SK-N-SH (cell line): ENCODE measurements around the gene PFKM. TPM values are rescaled to one million over a fixed set of nuclear protein-coding genes. Genes with fewer than 3 reads are reported as not detected.

Experiments used
- CTCF ChIA-PET: fragments of 300-600, 350-600 bp; formaldehyde crosslinking; extraction: SDS; loops from one replicate; lab custom pipeline; 2021; lab: Yijun Ruan, JAX
- POLR2A ChIA-PET: fragments of 350-600 bp; sonication (Branson Sonifier 250); formaldehyde crosslinking; extraction: SDS; loops from one replicate; lab custom pipeline; 2020; ENCODE audit warnings: antibody characterized with exemption, inconsistent platforms; lab: Yijun Ruan, JAX
- DNase-seq: peaks from one replicate; pipeline ENCODE4 v3.0.0; 2012
- H2AFZ ChIP-seq: fragments of 200-600 bp; sonication (generic); 2 replicates; pipeline ENCODE4 v1.8.1; 2016; ENCODE audit warnings: antibody characterized with exemption, mild to moderate bottlenecking, low read depth
- H3F3A ChIP-seq: fragments of 200-600 bp; sonication (generic); replicated peaks from 2 replicates; pipeline ENCODE3; 2016; ENCODE audit warnings: antibody characterized with exemption, mild to moderate bottlenecking; ENCODE audit not compliant: insufficient read depth
- H3K27ac ChIP-seq, 2 experiments: fragments of 200-500 bp in 1 of 2; fragments of 200-600 bp in 1 of 2; sonication (Bioruptor generic) in 1 of 2; sonication (generic), shearing (Covaris generic) in 1 of 2; 2 replicates each; pipeline versions ENCODE4 v1.5.1 to v1.6.1; 2014 to 2016; ENCODE audit warnings: low read depth in 2 of 2, inconsistent platforms in 1 of 2, low read length in 1 of 2, mild to moderate bottlenecking in 1 of 2, mixed read lengths in 1 of 2
- H3K27me3 ChIP-seq: fragments of 200-600 bp; sonication (generic), shearing (Covaris generic); 2 replicates; pipeline ENCODE4 v1.6.1; 2016; ENCODE audit warnings: mixed run types; ENCODE audit not compliant: insufficient read depth
- H3K36me3 ChIP-seq, 2 experiments: fragments of 200-500 bp in 1 of 2; fragments of 200-600 bp in 1 of 2; sonication (Bioruptor generic) in 1 of 2; sonication (generic) in 1 of 2; replicated peaks in 1 of 2; 2 replicates each; pipeline versions ENCODE3 to v1.5.1; 2014 to 2016; ENCODE audit warnings: low read length in 1 of 2, mild to moderate bottlenecking in 1 of 2; ENCODE audit not compliant: insufficient read depth in 2 of 2, control insufficient read depth in 1 of 2
- H3K4me1 ChIP-seq, 2 experiments: fragments of 200-500 bp in 1 of 2; fragments of 200-600 bp in 1 of 2; sonication (Bioruptor generic) in 1 of 2; sonication (generic), shearing (Covaris generic) in 1 of 2; 2 replicates each; pipeline versions ENCODE4 v1.5.1 to v1.6.1; 2014 to 2016; ENCODE audit warnings: low read depth in 1 of 2, low read length in 1 of 2, mixed run types in 1 of 2; ENCODE audit not compliant: insufficient read depth in 2 of 2, control insufficient read depth in 1 of 2
- H3K4me2 ChIP-seq: fragments of 200-600 bp; sonication (generic), shearing (Covaris generic); 2 replicates; pipeline ENCODE4 v1.6.1; 2017; ENCODE audit warnings: mixed run types
- H3K4me3 ChIP-seq, 2 experiments: fragments of 200-500 bp in 1 of 2; fragments of 200-600 bp in 1 of 2; sonication (Bioruptor generic) in 1 of 2; sonication (generic), shearing (Covaris generic) in 1 of 2; 2 replicates each; pipeline versions ENCODE4 v1.5.1 to v1.8.1; 2014 to 2016; ENCODE audit warnings: low read depth in 2 of 2, inconsistent platforms in 1 of 2, low read length in 1 of 2, mild to moderate bottlenecking in 1 of 2, mixed read lengths in 1 of 2, moderate library complexity in 1 of 2
- H3K79me2 ChIP-seq: fragments of 200-600 bp; sonication (generic); 2 replicates; pipeline ENCODE4 v1.8.1; 2017; ENCODE audit warnings: mild to moderate bottlenecking; ENCODE audit not compliant: insufficient read depth
- H3K9ac ChIP-seq: fragments of 200-600 bp; sonication (generic); 2 replicates; pipeline ENCODE4 v1.6.1; 2017; ENCODE audit warnings: mixed run types
- H3K9me2 ChIP-seq: fragments of 200-600 bp; sonication (generic); 2 replicates; pipeline ENCODE4 v1.6.1; 2017; ENCODE audit warnings: mixed run types
- H3K9me3 ChIP-seq: fragments of 200-600 bp; sonication (generic); 2 replicates; pipeline ENCODE4 v1.6.1; 2017; ENCODE audit warnings: mixed run types, mild to moderate bottlenecking, moderate library complexity
- H4K20me1 ChIP-seq: fragments of 200-600 bp; sonication (generic); 2 replicates; pipeline ENCODE4 v1.6.1; 2017; ENCODE audit warnings: mild to moderate bottlenecking, mixed run types; ENCODE audit not compliant: insufficient read depth
- EZH2phosphoT487 ChIP-seq: fragments of 200-600 bp; sonication (generic); IDR thresholded peaks from 2 replicates; pipeline ENCODE4 v1.6.1; 2017; ENCODE audit warnings: low read depth, mixed run types, mild to moderate bottlenecking, antibody characterized with exemption, moderate library complexity, borderline replicate concordance
- FOSL2 ChIP-seq: IDR thresholded peaks from 2 replicates; pipeline ENCODE4 v1.4.0; 2012; ENCODE audit warnings: low read depth, mild to moderate bottlenecking, moderate library complexity, borderline replicate concordance
- FOXJ3 ChIP-seq: sonication (generic); formaldehyde crosslinking; IDR thresholded peaks from 2 replicates; pipeline ENCODE4 v1.5.1; 2020; ENCODE audit warnings: mild to moderate bottlenecking, missing genetic modification reagents
- GABPA ChIP-seq: IDR thresholded peaks from 2 replicates; pipeline ENCODE4 v1.4.0; 2012; ENCODE audit warnings: low read depth, mild to moderate bottlenecking
- GATA2 ChIP-seq: sonication (generic); formaldehyde crosslinking; IDR thresholded peaks from 2 replicates; pipeline ENCODE4 v1.5.0; 2020; ENCODE audit warnings: mild to moderate bottlenecking, missing genetic modification reagents
- JUND ChIP-seq: IDR thresholded peaks from 2 replicates; pipeline ENCODE4 v1.4.0; 2012
- MXI1 ChIP-seq: IDR thresholded peaks from 2 replicates; pipeline ENCODE4 v1.6.1; 2012; ENCODE audit warnings: mild to moderate bottlenecking, low read depth, low read length, improper control_type of control experiment
- RAD21 ChIP-seq: IDR thresholded peaks from 2 replicates; pipeline ENCODE4 v1.6.1; 2012; ENCODE audit warnings: mild to moderate bottlenecking, low read length
- RCOR1 ChIP-seq: fragments of 150-350 bp; IDR thresholded peaks from 2 replicates; pipeline ENCODE4 v1.6.1; 2017; ENCODE audit warnings: antibody characterized with exemption, low read length
- RXRA ChIP-seq: IDR thresholded peaks from 2 replicates; pipeline ENCODE4 v1.4.0; 2012; ENCODE audit warnings: low read depth, mild to moderate bottlenecking, borderline replicate concordance
- SIN3A ChIP-seq: IDR thresholded peaks from 2 replicates; pipeline ENCODE4 v1.6.1; 2012; ENCODE audit warnings: low read depth, mild to moderate bottlenecking, low read length, moderate library complexity, borderline replicate concordance
- SMC3 ChIP-seq: IDR thresholded peaks from 2 replicates; pipeline ENCODE4 v1.6.1; 2012; ENCODE audit warnings: low read depth, low read length, improper control_type of control experiment
- TEAD4 ChIP-seq: IDR thresholded peaks from 2 replicates; pipeline ENCODE4 v1.4.0; 2012; ENCODE audit warnings: mild to moderate bottlenecking, borderline replicate concordance; ENCODE audit not compliant: insufficient read depth
- YY1 ChIP-seq: IDR thresholded peaks from 2 replicates; pipeline ENCODE4 v1.4.0; 2012; ENCODE audit warnings: low read depth, mild to moderate bottlenecking
- WGBS: methylation state at CpG from one replicate; pipeline ENCODE4 v1.1.6; 2017; ENCODE audit warnings: low lambda C conversion rate; 5-methylcytosine and 5-hydroxymethylcytosine counted together
- polyA plus RNA-seq, 3 experiments: library from polyadenylated mRNA; depleted of rRNA; stranded (reverse); fragments of >200 nt; gene quantifications; 2 replicates each; pipeline ENCODE4 v1.2.3, GENCODE V29; 2012
- TF ChIP-seq, protein P1 (sequence below): IDR thresholded peaks from 2 replicates; pipeline ENCODE4 v1.4.0; 2012; ENCODE audit warnings: low read depth
- TF ChIP-seq, protein P2 (sequence below): IDR thresholded peaks from 2 replicates; pipeline ENCODE4; 2012
- TF ChIP-seq, protein P3 (sequence below): fragments of 150-350 bp; IDR thresholded peaks from 2 replicates; pipeline ENCODE4 v1.6.1; 2016; ENCODE audit warnings: mild to moderate bottlenecking, low read depth, low read length
- TF ChIP-seq, protein P4 (sequence below): IDR thresholded peaks from 2 replicates; pipeline ENCODE4 v1.4.0; 2012; ENCODE audit warnings: low read depth, borderline replicate concordance
- TF ChIP-seq, protein P5 (sequence below): IDR thresholded peaks from 2 replicates; pipeline ENCODE4 v1.6.1; 2012; ENCODE audit warnings: mild to moderate bottlenecking, low read depth, low read length, moderate library complexity

PFKM gene
- polyA plus RNA-seq, 1 of the 3 experiments (the other 2 are of a cell fraction): 85.0 TPM

DNA sequence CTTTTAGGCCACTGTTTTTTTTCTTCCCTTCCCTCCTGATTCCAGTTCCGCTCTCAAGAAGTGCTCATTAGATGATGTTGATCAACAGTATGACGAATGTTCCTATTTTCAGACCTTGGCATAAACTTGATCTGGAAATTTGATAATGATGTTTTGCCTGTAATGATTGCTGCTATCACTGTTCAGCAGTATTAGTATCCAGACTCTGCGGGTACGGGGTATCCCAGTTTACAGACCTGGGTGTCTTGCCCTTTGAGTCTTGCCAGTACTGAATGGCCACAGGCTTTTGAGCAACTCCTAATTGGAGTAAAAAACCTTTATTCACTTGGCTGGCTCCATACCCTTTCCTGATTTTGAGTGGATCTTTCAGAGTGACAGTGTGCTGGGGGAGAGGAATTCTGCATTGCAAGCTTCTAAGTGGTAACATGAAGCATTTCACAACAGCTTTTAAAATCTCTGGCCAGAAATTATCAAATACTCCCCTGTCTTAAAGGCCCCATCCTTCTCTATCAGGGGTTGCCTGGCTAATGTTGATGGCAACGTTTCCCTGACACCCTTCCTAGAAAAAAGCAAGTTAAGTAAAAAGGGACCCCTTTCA, 44.1 kb downstream of the PFKM start:
- Histone ChIP-seq H3F3A (no peaks in the 10 kb centered on the region), H3K9me3 (no peaks in the 10 kb centered on the region), H3K27me3 (no peaks in the 10 kb centered on the region), H3K4me1 (no peaks in the 10 kb centered on the region; a peak in 1 of 4 replicates), H3K36me3 (no peaks in the 10 kb centered on the region), H3K9me2 (no peaks in the 10 kb centered on the region), H3K4me2 (no peak overlapping the region), H3K79me2 (no peaks in the 10 kb centered on the region), H4K20me1 (no peaks in the 10 kb centered on the region), H3K9ac (no peak overlapping the region), H3K27ac (no peak overlapping the region), H3K4me3 (no peak overlapping the region), H2AFZ (no peak overlapping the region)
- ChIA-PET POLR2A (interaction anchor here (1.5 kb wide), 1 partner anchor 57 kb away, joined by 3 read pairs; the partner anchor contains the start of gene SENP1), CTCF (interaction anchor here (0.5 to 6.1 kb wide), 11 partner anchors 7 to 1264 kb away, joined by 3 to 33 read pairs (median 4); partner anchors contain the start of genes ASB8 and VDR)
- no peak for DNase-seq
- 42% methylated on average over 5 of the region's 5 CpGs for WGBS
- TF ChIP-seq, protein P1, sequence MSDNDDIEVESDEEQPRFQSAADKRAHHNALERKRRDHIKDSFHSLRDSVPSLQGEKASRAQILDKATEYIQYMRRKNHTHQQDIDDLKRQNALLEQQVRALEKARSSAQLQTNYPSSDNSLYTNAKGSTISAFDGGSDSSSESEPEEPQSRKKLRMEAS: no peak
- TF ChIP-seq RAD21 (no peak), YY1 (no peak), FOSL2 (no peak), RCOR1 (no peak), GATA2 (CRISPR knock-in tag) (no peak), EZH2phosphoT487 (no peak), TEAD4 (no peak), GABPA (no peak), SMC3 (no peak), SIN3A (no peak), FOXJ3 (CRISPR knock-in tag) (no peak), MXI1 (no peak), RXRA (no peak), JUND (no peak)
- TF ChIP-seq, protein P2, sequence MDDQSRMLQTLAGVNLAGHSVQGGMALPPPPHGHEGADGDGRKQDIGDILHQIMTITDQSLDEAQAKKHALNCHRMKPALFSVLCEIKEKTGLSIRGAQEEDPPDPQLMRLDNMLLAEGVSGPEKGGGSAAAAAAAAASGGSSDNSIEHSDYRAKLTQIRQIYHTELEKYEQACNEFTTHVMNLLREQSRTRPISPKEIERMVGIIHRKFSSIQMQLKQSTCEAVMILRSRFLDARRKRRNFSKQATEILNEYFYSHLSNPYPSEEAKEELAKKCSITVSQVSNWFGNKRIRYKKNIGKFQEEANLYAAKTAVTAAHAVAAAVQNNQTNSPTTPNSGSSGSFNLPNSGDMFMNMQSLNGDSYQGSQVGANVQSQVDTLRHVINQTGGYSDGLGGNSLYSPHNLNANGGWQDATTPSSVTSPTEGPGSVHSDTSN: no peak
- TF ChIP-seq, protein P3, sequence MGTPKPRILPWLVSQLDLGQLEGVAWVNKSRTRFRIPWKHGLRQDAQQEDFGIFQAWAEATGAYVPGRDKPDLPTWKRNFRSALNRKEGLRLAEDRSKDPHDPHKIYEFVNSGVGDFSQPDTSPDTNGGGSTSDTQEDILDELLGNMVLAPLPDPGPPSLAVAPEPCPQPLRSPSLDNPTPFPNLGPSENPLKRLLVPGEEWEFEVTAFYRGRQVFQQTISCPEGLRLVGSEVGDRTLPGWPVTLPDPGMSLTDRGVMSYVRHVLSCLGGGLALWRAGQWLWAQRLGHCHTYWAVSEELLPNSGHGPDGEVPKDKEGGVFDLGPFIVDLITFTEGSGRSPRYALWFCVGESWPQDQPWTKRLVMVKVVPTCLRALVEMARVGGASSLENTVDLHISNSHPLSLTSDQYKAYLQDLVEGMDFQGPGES: no peak
- TF ChIP-seq, protein P4, sequence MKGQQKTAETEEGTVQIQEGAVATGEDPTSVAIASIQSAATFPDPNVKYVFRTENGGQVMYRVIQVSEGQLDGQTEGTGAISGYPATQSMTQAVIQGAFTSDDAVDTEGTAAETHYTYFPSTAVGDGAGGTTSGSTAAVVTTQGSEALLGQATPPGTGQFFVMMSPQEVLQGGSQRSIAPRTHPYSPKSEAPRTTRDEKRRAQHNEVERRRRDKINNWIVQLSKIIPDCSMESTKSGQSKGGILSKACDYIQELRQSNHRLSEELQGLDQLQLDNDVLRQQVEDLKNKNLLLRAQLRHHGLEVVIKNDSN: no peak
- TF ChIP-seq, protein P5, sequence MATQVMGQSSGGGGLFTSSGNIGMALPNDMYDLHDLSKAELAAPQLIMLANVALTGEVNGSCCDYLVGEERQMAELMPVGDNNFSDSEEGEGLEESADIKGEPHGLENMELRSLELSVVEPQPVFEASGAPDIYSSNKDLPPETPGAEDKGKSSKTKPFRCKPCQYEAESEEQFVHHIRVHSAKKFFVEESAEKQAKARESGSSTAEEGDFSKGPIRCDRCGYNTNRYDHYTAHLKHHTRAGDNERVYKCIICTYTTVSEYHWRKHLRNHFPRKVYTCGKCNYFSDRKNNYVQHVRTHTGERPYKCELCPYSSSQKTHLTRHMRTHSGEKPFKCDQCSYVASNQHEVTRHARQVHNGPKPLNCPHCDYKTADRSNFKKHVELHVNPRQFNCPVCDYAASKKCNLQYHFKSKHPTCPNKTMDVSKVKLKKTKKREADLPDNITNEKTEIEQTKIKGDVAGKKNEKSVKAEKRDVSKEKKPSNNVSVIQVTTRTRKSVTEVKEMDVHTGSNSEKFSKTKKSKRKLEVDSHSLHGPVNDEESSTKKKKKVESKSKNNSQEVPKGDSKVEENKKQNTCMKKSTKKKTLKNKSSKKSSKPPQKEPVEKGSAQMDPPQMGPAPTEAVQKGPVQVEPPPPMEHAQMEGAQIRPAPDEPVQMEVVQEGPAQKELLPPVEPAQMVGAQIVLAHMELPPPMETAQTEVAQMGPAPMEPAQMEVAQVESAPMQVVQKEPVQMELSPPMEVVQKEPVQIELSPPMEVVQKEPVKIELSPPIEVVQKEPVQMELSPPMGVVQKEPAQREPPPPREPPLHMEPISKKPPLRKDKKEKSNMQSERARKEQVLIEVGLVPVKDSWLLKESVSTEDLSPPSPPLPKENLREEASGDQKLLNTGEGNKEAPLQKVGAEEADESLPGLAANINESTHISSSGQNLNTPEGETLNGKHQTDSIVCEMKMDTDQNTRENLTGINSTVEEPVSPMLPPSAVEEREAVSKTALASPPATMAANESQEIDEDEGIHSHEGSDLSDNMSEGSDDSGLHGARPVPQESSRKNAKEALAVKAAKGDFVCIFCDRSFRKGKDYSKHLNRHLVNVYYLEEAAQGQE: no peak
